WI38 (cell line): ENCODE results near the gene SSC4D.
"Not testable (repeated sequence)": the region's sequence is repeated elsewhere in the genome, so short reads cannot be mapped to it uniquely, and the experiment has no call there.

Source experiments
- H3K4me3 ChIP-seq: 2 replicates; pipeline ENCODE4 v1.5.1; 2011; ENCODE audit warnings: low read depth, mild to moderate bottlenecking, control low read depth, low read length
- CTCF ChIP-seq: IDR thresholded peaks from 2 replicates; pipeline ENCODE4 v1.5.1; 2012; ENCODE audit warnings: low read depth, mild to moderate bottlenecking, control low read depth, low read length

The SSC4D gene

GRCh38 chr7:76409537-76409936 lies at the start of gene SSC4D:
Gene SSC4D (minus strand): TSS chr7:76409697. CDS start chr7:76404439, 5,258 bp downstream.
- no peak within 1 kb of the TSS for H3K4me3 ChIP-seq
- TF ChIP-seq CTCF: no peak

GRCh38 chr7:76458504-76458903 lies 49.0 kb upstream of the SSC4D start:
- H3K4me3 ChIP-seq: not testable (repeated sequence)

GRCh38 chr7:76457017-76457416 lies 47.5 kb upstream of the SSC4D start:
- H3K4me3 ChIP-seq: not testable (repeated sequence)

GRCh38 chr7:76445577-76446008 lies 36.1 kb upstream of the SSC4D start:
- H3K4me3 ChIP-seq: not testable (repeated sequence)

- H3K4me3 ChIP-seq: not testable (repeated sequence)
These were observed 34.3 kb upstream of the SSC4D start for GRCh38 chr7:76443846-76444245.

- not testable (repeated sequence) for H3K4me3 ChIP-seq
These were observed 33.4 kb upstream of the SSC4D start for GRCh38 chr7:76442664-76443446.

- not testable (repeated sequence) for H3K4me3 ChIP-seq
These were observed 32.3 kb upstream of the SSC4D start for GRCh38 chr7:76441792-76442191.

- not testable (repeated sequence) for H3K4me3 ChIP-seq
These were observed 30.9 kb upstream of the SSC4D start for GRCh38 chr7:76440404-76440803.

GRCh38 chr7:76439120-76439888 lies 29.8 kb upstream of the SSC4D start:
- H3K4me3 ChIP-seq: not testable (repeated sequence)

GRCh38 chr7:76437873-76438272 lies 28.4 kb upstream of the SSC4D start:
- peak; percentile 36 for TF ChIP-seq CTCF
- not testable (repeated sequence) for H3K4me3 ChIP-seq

GRCh38 chr7:76430836-76431235 lies 21.3 kb upstream of the SSC4D start:
- TF ChIP-seq CTCF: no peak
- H3K4me3 ChIP-seq: no peak overlapping the region

- no peak for TF ChIP-seq CTCF
- no peak overlapping the region for H3K4me3 ChIP-seq
These were observed 20.7 kb upstream of the SSC4D start for GRCh38 chr7:76430211-76430610.
